ENCODE results near the gene HPGDS.

DNA sequence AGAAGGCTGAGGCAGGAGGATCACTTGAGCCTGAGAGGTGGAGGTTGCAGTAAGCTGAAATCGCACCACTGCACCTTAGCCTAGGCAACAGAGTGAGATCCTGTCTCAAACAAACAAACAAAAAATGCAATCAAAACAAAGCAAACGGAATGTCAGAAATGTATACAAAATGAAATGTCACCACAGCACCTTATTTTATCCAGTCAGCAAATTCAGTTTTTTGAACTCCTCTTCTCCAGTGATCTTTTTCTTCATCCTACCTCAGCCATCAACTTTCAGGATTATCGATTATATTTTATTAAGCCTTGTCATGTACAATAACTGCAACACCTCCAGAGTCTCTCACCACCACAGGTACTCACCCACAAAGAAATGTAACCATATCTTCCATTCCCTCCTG, 31.1 kb upstream of the HPGDS start:
- TF ChIP-seq, protein P1, sequence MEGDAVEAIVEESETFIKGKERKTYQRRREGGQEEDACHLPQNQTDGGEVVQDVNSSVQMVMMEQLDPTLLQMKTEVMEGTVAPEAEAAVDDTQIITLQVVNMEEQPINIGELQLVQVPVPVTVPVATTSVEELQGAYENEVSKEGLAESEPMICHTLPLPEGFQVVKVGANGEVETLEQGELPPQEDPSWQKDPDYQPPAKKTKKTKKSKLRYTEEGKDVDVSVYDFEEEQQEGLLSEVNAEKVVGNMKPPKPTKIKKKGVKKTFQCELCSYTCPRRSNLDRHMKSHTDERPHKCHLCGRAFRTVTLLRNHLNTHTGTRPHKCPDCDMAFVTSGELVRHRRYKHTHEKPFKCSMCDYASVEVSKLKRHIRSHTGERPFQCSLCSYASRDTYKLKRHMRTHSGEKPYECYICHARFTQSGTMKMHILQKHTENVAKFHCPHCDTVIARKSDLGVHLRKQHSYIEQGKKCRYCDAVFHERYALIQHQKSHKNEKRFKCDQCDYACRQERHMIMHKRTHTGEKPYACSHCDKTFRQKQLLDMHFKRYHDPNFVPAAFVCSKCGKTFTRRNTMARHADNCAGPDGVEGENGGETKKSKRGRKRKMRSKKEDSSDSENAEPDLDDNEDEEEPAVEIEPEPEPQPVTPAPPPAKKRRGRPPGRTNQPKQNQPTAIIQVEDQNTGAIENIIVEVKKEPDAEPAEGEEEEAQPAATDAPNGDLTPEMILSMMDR (IDR thresholded peaks at IDR 0.05): no peak
- TF ChIP-seq, protein P2, sequence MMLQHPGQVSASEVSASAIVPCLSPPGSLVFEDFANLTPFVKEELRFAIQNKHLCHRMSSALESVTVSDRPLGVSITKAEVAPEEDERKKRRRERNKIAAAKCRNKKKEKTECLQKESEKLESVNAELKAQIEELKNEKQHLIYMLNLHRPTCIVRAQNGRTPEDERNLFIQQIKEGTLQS (CRISPR knock-in tag; conservative IDR thresholded peaks at IDR 0.05): no peak
